ENCODE data around the gene PDE11A. TPM values are rescaled to one million over a fixed set of nuclear protein-coding genes. Genes with fewer than 3 reads are reported as not detected.

PDE11A gene
- total RNA-seq, 1 experiment from 2014 or later = 0.61 TPM

DNA sequence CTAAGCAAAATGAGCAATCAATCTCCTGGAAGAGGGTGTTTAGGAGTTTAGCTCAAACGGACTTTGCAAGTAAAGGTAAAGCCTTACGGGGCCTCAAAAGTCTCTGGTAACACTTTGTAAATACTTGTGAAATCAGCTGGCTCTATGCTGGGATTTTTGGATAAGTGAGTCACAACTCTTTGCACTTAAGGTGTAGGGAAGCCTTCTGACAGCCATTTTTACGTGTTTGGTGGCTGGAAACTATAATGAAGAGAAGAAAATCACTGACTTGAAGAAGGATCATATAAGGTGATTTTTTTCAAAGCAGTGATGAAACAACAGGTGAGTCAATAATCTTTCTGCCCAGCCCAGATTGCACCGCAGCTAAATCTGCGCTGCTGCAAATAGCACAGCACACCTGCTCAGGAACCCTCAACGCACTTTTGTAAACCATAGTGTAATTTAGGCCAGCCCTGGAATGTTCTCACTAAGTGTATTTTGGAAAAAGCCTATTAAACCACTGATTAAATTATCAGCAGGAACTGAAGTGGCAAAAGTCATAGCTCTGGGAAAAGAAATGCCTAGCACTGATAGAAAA, 461.2 kb downstream of the PDE11A start:
- intact Hi-C loops (cut with micrococcal nuclease) = no loop called here
- DNase-seq (ENCODE audit: low read depth, low spot score) (no peak), ATAC-seq (no peak)
- no peak overlapping the region for H2AFZ ChIP-seq (ENCODE audit: low read depth, low read length, poor library complexity, severe bottlenecking)
- H3K27ac ChIP-seq (ENCODE audit: low read depth, low read length) = no peak overlapping the region
- no peaks in the 10 kb centered on the region for H3K27me3 ChIP-seq (ENCODE audit: insufficient read depth, low read length)
- no peaks in the 10 kb centered on the region for H3K4me1 ChIP-seq (ENCODE audit: control insufficient read depth in 1 of 2, insufficient read depth in 2 of 2, low read length in 2 of 2)
- BruUV-seq (replicated peaks) = no TSS peak
- H3K4me2 ChIP-seq (ENCODE audit: low read length) = no peak overlapping the region
- H3K9ac ChIP-seq (ENCODE audit: low read length) = no peak overlapping the region
- no peaks in the 10 kb centered on the region for H3K79me2 ChIP-seq (ENCODE audit: insufficient read depth, low read length)
- no peaks in the 10 kb centered on the region for H4K20me1 ChIP-seq (ENCODE audit: insufficient read depth)
- TF ChIP-seq, protein P1, sequence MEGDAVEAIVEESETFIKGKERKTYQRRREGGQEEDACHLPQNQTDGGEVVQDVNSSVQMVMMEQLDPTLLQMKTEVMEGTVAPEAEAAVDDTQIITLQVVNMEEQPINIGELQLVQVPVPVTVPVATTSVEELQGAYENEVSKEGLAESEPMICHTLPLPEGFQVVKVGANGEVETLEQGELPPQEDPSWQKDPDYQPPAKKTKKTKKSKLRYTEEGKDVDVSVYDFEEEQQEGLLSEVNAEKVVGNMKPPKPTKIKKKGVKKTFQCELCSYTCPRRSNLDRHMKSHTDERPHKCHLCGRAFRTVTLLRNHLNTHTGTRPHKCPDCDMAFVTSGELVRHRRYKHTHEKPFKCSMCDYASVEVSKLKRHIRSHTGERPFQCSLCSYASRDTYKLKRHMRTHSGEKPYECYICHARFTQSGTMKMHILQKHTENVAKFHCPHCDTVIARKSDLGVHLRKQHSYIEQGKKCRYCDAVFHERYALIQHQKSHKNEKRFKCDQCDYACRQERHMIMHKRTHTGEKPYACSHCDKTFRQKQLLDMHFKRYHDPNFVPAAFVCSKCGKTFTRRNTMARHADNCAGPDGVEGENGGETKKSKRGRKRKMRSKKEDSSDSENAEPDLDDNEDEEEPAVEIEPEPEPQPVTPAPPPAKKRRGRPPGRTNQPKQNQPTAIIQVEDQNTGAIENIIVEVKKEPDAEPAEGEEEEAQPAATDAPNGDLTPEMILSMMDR (IDR thresholded peaks at IDR 0.05 in 2 of 3, conservative IDR thresholded peaks at IDR 0.05 in 1 of 3; ENCODE audit: borderline replicate concordance in 1 of 3, insufficient read depth in 1 of 3, low read depth in 2 of 3, low read length in 2 of 3) = no peak
- TF ChIP-seq POLR2A (IDR thresholded peaks at IDR 0.05; ENCODE audit: borderline replicate concordance, extremely low read depth, insufficient read depth, insufficient read length) = no peak
- no peak for TF ChIP-seq CBX3 (IDR thresholded peaks at IDR 0.05; ENCODE audit: low read depth)
- ChIA-PET RAD21 (ENCODE audit: low non-redundant PET in 1 of 2, low total read pairs in 2 of 2, uncharacterized antibody in 2 of 2, unreplicated experiment in 2 of 2) (no interaction called here), CTCF (no interaction called here), POLR2A (no interaction called here)
- no peaks in the 10 kb centered on the region for H3K9me2 ChIP-seq (ENCODE audit: insufficient read depth)
- H3K36me3 ChIP-seq (ENCODE audit: control insufficient read depth in 1 of 2, insufficient read depth in 2 of 2, low read length in 2 of 2) = no peaks in the 10 kb centered on the region
- no peak overlapping the region for H3K4me3 ChIP-seq (replicated peaks in 1 of 2; ENCODE audit: low read depth in 1 of 2, low read length in 2 of 2)
- H3K9me3 ChIP-seq (ENCODE audit: control insufficient read depth in 1 of 2, insufficient read depth in 1 of 2, low read depth in 1 of 2, low read length in 2 of 2) = no peaks in the 10 kb centered on the region

DNA sequence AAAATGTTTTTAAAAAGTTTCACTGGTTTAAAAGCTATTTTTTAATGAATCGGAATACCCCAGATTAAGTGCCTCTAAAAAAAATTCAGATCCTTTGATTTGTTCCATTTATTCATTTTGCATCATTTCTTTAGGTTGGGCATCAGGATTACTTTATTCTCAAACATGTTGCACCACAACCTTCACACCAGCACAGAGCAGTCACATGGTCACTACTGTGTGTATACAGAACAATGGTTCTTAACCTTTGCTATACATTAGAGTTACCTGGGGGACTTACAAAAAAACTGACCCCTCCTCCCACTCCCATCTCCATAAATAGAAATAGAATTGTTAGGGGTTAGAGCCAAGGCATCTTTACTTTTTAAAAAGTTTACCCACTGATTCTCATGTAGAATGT, 461.8 kb downstream of the PDE11A start:
- no peak overlapping the region for H3K4me2 ChIP-seq (ENCODE audit: low read length)
- CTCF ChIA-PET = no interaction called here
- H3K27ac ChIP-seq (ENCODE audit: low read depth, low read length) = no peak overlapping the region
- TF ChIP-seq JUND (IDR thresholded peaks at IDR 0.05) (no peak), EGR1 (IDR thresholded peaks at IDR 0.05; ENCODE audit: low read depth) (no peak), ZNF274 (IDR thresholded peaks at IDR 0.05; ENCODE audit: low read depth, low read length) (no peak), SP1 (IDR thresholded peaks at IDR 0.05; ENCODE audit: low read depth) (no peak), CBX3 (IDR thresholded peaks at IDR 0.05; ENCODE audit: low read depth) (no peak), SIN3A (IDR thresholded peaks at IDR 0.05; ENCODE audit: low read depth) (no peak), EZH2phosphoT487 (IDR thresholded peaks at IDR 0.05; ENCODE audit: borderline replicate concordance) (no peak)
- no peaks in the 10 kb centered on the region for H3K27me3 ChIP-seq (ENCODE audit: insufficient read depth, low read length)
- no peaks in the 10 kb centered on the region for H3K9me3 ChIP-seq (ENCODE audit: control insufficient read depth in 1 of 2, insufficient read depth in 1 of 2, low read depth in 1 of 2, low read length in 2 of 2)
- RAD21 ChIA-PET (ENCODE audit: low non-redundant PET in 1 of 2, low total read pairs in 2 of 2, uncharacterized antibody in 2 of 2, unreplicated experiment in 2 of 2) = no interaction called here
- no peaks in the 10 kb centered on the region for H4K20me1 ChIP-seq (ENCODE audit: insufficient read depth)
- DNase-seq (ENCODE audit: low read depth, low spot score) (no peak), ATAC-seq (no peak)
- H3K9ac ChIP-seq (ENCODE audit: low read length) = no peak overlapping the region
- intact Hi-C loops (cut with micrococcal nuclease) = no loop called here
- POLR2A ChIA-PET = no interaction called here
- no peaks in the 10 kb centered on the region for H3K36me3 ChIP-seq (ENCODE audit: control insufficient read depth in 1 of 2, insufficient read depth in 2 of 2, low read length in 2 of 2)
- H2AFZ ChIP-seq (ENCODE audit: low read depth, low read length, poor library complexity, severe bottlenecking) = no peak overlapping the region
- H3K9me2 ChIP-seq (ENCODE audit: insufficient read depth) = no peaks in the 10 kb centered on the region
- BruUV-seq (replicated peaks) = no TSS peak
- no peak overlapping the region for H3K4me3 ChIP-seq (replicated peaks in 1 of 2; ENCODE audit: low read depth in 1 of 2, low read length in 2 of 2)
- H3K79me2 ChIP-seq (ENCODE audit: insufficient read depth, low read length) = no peaks in the 10 kb centered on the region
- no peaks in the 10 kb centered on the region for H3K4me1 ChIP-seq (ENCODE audit: control insufficient read depth in 1 of 2, insufficient read depth in 2 of 2, low read length in 2 of 2)
